Measurements from ENCODE around the gene TPH1.
"Not testable (repeated sequence)": the region's sequence is repeated elsewhere in the genome, so short reads cannot be mapped to it uniquely, and the experiment has no call there.

Gene TPH1

GRCh38 chr11:18022419-18022818 is 23.6 kb downstream of the TPH1 start:
- no peak for DNase-seq (ENCODE audit: low read depth, low spot score)

- DNase-seq (ENCODE audit: low read depth, low spot score), result no peak
Measured at GRCh38 chr11:18019650-18020049, 26.4 kb downstream of the TPH1 start.

GRCh38 chr11:18016789-18017188 is 29.3 kb downstream of the TPH1 start:
- no peak for DNase-seq (ENCODE audit: low read depth, low spot score)

DNA sequence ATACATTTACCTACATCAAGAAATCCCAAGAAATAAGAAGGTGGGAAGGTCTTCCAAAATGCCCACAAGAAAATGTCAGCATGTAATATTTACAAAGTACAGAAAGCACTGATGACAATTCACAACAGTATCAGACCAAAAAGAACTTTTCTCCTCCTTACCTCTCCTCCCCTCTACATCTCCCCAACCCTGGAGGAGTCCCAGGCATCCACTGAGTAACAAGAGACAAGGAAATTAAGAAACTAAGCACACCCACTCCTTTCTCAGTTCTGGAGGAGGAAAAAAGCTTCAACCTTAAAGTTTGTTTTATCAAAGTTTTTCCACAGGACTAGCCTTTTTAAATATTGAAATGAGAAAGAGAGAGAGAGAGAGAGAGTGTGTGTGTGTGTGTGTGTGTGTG is 31.2 kb downstream of the TPH1 start:
- no peak for DNase-seq (ENCODE audit: low read depth, low spot score)

- no peak for DNase-seq (ENCODE audit: low read depth, low spot score)
Measured at GRCh38 chr11:18013790-18014507, 32.1 kb downstream of the TPH1 start.

GRCh38 chr11:18012906-18013781 is 32.9 kb downstream of the TPH1 start, which contains the start of gene SERGEF:
TSS of gene SERGEF (minus strand) at chr11:18013047. CDS start at chr11:18013010, 37 bp downstream.
- peak; percentile 40 for DNase-seq (ENCODE audit: low read depth, low spot score)

DNA sequence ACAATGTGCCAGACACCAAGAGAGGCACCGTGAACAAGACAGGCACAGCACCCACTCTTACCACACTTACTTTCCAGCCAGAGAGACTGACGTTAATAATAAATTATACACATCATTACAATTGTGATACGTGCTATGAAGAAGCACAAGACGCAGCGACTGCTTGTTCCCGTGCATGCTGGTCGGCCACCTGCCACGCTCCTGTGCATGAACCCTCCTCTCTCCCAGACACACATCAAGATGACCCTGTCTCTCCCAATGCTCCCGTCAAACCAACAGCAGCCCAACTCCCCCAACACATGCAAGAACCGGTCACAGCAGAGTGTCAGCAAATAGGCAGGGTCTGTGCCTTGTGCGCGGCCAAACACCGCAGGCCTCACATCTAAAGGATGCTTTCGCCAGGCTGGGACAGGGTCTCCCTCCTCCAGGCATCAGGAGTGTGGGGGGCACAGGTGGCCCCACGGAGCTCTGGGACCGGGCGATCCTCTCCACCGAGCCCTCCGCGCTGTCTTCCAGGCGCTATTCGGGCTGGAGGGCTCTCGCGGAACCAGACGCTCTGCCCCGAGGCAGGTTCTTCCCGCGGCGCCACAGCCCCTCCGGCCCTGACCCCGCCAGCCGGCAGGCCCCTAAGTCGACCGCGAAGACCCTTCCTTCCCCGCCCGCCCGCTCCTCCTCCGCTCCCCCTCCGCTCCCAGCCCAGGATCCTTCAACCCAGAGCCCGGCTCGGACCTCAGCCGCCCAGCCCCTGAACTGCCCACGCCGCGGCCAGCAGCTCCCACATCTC is 33.8 kb downstream of the TPH1 start:
- no peak for DNase-seq (ENCODE audit: low read depth, low spot score)

- DNase-seq (ENCODE audit: low read depth, low spot score), result no peak
Measured at GRCh38 chr11:18011633-18012032, 34.4 kb downstream of the TPH1 start.

GRCh38 chr11:18010977-18011586 is 35.0 kb downstream of the TPH1 start:
- no peak for DNase-seq (ENCODE audit: low read depth, low spot score)

DNA sequence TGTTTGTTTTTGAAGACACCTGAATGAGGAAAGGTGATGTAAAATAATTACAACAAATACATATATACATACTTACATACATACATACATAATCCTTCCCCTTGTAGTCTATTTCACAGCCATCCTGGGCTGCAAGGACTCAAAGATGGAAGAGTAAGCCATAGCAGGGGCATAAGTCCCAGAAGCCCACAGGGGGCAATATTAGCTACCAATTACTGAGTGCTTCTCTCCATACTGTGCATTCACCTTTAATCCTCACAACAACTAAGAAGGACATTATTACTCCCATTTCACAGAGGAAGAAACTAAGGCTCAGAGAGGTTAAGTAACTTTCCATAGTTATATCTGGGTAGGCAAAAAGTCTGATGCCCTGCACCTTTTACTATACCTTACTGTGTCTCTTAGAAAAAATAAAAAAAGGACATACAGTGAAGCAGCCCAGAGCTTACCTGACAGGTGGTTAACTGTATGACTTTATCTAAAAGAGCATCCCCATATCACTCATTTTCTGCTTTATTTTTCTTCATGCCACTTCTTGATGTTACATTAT is 35.9 kb downstream of the TPH1 start:
- DNase-seq (ENCODE audit: low read depth, low spot score), result no peak

GRCh38 chr11:18005376-18006129 is 40.5 kb downstream of the TPH1 start:
- DNase-seq (ENCODE audit: low read depth, low spot score), result no peak

DNA sequence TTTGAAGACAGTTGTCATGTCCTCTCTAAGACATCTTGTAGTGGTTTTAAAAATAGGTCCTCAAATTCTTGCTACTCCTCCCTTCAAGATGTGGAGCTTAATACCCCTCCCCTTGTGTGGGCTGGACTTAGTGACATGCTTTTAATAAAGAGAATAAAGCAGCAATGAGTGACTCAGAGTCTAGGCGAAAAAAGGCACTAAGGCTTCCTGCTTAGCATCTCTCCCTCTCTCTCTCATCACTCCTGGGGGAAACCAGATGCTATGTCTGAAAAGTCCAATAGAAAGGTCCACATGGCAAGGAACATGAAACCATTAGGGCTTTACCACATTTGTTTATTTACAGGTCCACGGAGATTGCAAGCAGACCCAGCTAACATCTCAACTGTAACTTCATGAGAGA is 44.9 kb downstream of the TPH1 start:
- no peak for DNase-seq (ENCODE audit: low read depth, low spot score)

- no peak for DNase-seq (ENCODE audit: low read depth, low spot score)
Measured at GRCh38 chr11:18000760-18001159, 45.3 kb downstream of the TPH1 start.

DNA sequence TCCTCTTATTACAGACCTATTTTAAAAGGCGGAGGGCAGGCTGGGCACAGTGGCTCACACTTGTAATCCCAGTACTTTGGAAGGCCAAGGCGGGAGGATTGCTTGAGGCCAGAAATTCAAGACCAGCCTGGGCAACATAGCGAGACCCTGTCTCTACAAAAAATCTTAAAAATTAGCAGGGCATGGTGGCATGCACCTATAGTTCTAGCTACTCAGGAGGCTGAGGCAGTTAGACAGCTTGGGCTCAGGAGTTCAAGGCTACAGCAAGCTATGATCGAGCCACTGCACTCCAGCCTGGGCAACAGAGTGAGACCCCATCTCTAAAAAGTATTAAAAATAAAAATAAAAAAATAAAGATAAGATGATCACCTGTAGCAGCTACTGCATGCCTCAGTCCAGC is 45.9 kb downstream of the TPH1 start:
- not testable (repeated sequence) for DNase-seq (ENCODE audit: low read depth, low spot score)
